HG03159 (cell line): ENCODE data around the gene SLC22A7.

Experiments
- ATAC-seq: cut with Tn5 transposase; IDR thresholded peaks from one replicate; pipeline ENCODE4 v1.9.1; 2021; ENCODE audit warnings: mild to moderate bottlenecking, moderate library complexity; ENCODE audit not compliant: unreplicated experiment

The SLC22A7 gene

DNA sequence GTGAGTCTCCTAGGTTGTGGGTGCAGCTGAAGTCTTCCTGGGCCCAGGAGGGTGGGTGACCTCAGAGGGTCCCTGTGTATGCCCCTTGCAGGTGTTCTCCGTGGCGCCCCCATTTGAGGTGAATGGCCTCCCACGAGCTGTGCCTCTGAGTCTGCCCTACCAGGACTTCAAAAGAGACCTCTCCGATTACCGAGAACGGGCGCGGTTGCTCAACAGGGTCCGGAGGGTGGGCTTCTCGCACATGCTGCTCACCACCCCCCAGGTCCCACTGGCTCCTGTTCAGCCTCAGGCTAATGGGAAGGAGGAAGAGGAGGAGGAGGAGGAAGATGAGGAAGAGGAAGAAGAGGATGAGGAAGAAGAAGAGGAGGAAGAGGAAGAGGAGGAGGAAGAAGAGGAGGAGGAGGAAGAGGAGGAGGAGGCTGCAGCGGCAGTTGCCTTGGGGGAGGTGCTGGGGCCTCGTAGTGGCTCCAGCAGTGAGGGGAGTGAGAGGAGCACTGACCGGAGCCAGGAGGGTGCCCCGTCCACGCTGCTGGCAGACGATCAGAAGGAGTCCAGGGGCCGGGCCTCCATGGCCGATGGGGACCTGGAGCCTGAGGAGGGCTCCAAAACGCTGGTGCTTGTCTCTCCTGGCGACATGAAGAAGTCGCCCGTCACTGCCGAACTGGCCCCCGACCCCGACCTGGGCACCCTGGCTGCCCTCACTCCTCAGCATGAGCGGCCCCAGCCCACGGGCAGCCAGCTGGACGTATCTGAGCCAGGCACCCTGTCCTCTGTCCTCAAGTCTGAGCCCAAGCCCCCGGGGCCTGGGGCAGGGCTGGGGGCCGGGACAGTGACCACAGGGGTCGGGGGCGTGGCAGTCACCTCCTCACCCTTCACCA, 15.2 kb upstream of the SLC22A7 start:
- ATAC-seq, result no peak

DNA sequence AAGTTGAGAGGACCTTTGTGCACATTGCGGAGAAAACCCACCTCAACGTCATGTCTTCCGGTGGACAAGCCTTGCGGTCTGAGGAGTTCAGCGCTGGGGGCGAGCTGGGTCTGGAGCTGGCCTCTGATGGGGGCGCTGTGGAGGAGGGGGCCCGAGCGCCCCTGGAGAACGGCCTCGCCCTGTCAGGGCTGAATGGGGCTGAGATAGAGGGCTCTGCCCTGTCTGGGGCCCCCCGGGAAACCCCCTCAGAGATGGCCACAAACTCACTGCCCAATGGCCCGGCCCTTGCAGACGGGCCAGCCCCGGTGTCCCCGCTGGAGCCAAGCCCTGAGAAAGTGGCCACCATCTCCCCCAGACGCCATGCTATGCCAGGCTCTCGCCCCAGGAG, 14.6 kb upstream of the SLC22A7 start:
- no peak for ATAC-seq

DNA sequence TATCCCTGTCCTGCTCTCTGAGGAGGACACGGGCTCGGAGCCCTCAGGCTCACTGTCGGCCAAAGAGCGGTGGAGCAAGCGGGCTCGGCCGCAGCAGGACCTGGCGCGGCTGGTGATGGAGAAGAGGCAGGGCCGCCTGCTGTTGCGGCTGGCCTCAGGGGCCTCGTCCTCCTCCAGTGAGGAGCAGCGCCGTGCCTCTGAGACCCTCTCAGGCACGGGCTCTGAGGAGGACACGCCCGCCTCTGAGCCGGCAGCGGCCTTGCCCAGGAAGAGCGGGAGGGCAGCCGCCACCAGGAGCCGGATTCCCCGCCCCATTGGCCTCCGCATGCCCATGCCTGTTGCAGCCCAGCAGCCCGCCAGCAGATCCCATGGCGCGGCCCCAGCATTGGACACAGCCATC, 14.2 kb upstream of the SLC22A7 start:
- no peak for ATAC-seq

DNA sequence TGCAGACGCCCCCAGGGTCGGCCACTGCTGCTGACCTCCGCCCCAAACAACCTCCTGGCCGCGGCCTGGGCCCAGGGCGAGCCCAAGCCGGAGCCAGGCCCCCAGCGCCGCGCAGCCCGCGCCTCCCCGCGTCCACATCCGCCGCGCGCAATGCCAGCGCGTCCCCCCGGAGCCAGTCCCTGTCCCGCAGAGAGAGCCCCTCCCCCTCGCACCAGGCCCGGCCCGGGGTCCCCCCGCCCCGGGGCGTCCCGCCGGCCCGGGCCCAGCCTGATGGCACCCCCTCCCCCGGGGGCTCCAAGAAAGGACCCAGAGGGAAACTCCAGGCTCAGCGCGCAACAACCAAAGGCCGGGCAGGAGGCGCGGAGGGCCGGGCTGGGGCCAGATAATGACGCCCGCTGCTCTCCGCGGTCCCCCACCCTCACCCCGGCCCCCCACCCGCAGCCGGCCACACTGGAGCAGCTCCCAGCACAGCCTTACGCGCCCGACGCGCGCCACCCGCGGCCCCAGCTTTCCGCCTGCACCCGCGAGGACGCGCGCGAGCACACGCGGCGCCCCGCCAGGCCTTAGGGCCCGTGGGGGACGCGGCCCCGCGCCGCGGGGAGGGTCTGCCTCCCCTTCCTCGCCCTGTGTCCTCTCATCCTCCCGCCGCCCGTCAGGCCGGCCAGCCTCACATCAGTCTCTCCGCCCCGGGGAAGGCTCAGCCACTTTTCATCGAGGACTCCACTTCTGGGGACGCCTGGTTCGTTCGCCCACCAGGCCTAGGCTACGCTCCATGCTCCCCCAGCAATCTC, 12.9 kb upstream of the SLC22A7 start:
- ATAC-seq, result no peak

DNA sequence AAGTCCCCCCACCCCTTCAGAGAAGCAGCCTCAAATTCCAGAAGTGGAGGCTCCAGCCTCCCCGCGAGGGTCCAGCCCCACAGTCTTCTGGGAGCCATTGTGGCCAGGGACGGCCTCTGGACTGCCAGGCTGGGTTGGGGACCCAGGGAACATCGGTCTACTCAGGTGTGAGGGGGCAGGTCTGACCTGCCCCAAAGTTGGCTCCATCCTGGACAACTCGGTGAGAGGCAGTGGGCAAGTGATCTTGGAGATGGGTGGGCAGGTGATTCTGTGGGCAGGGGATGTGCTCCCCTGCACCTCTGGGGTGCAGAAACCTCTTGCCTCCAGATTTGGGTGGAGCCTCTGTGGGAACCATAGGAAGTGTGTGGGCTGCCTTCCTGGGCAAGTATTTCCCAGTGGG, 12.2 kb upstream of the SLC22A7 start:
- ATAC-seq, result no peak

DNA sequence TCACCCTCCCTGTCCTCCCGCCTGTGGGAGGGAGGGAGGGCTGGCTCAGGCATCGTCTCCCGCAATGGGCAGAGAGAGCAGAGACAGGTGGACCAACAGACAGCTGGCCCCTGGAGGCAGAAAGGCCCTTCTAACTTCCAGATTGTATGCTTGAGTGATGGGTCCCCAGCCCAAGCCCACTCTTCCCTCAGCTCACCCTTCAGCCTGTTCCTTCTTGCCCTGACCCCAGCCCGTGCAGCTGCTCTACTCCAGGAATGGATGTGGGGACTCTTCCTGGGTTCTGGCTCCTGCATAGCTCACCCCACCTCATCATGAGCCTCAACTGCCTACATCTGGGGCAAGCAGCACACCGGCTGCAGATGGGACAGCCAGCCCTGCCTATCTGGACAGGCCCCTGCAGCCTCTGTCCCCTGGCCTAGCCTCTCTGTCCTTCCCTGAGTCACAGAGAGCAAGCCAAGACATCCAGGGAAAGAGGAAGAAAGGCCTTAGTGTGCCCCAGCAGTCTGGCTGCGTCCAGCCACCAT, 11.5 kb upstream of the SLC22A7 start:
- no peak for ATAC-seq

DNA sequence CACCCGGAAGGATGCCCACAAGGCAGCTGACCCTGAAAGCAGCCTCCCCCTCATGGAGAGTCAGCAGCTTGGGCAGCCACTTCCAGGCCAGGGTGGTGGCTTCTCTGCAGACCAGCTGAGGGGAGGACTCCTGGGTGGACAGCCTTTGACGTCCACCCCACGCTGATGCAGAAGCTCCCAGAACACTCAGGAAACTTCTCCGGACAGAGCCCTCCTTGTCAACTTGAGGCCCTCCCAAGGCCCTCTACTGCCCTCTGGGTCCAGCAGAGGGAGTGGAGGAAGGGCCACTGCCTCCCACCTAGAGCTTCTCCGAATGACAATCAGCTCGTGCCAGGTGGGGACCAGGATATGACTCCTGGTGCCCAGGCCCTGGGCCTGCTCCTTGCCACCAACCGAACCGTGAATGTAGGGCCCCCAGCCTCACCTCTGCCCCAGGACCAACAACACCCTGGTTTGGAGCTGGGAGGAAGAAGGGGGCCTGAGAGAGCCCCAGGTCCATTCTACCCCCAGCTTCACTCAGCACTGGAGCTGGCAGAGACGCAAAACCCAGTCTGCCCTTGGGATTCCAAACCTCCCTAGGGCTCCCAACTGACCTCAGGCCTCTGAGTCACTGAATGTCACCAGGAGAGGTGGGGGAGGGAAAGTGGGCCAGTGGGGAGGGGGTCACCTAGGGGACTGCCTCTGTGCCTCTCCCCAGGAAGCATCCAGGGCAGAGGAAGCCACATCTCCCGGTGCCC, 10.9 kb upstream of the SLC22A7 start:
- ATAC-seq, result no peak

DNA sequence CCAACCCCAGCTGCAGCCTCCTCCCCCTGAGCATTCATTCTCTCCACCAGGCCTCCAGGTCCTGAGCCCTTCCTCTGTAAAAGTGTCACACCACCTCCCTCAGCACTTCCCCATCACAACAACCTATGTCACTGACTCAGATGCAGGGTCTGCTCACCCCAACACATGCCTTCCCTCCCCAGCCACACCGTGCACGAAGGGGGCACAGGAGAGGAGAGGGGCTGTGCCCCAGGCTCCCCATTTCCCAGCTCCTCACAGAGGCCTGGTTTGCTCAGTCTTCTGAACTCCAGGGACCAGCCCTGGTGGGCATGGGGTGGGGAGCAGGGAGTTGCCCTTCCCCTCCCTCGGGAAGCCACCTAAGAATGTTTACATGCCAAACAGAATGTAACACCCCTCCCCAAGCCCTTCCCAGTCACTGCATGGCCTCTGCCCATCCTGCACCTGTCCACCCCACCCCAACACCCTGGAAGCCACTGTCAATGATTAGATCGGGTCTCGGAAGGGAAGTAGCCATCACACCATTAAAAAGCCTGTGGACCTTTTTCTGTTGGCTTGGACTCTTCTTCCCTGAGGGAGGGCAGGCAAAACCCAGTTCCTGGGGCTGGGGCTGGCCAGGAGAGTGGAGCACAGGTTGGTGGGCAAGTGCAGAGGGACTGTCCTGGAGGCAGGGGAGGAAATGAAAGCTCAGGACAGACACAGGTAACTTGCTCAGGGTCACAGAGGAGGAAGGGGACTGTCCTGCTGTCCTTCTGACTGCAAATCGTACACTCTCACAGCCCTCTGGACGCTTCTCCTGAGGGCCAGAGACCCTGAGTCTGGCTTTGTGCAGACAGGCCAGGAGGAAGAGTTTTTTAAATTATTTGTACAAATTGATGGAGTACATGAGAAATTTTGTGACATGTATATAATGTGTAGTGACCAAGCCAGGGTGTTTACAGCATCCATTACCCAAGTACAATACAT, 10.1 kb upstream of the SLC22A7 start:
- no peak for ATAC-seq

DNA sequence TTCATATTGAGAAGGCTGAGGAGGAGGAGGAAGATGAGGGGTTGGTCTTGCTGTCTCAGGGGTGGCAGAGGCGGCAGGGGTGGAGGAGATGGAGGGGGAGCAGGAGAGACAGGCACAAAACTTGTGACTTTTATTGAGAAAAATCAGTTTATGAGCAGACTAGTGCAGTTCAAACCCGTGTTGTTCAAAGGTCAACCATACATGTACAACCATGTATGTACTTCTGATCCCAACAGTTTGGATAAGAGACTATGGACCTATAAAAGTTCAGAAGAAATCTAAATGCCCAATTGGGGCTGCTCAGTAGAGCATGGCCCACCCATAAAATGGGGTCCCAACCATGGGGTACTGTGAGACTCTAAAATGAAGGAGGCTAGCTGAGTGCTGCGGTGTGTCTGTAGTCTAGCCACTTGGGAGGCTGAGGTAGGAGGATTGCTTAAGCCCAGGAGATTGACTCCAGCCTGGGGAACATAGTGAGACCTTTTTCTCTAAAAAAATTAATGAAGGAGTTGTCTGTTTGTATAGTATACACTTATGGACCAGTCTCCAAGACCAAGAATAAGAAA, 7.6 kb upstream of the SLC22A7 start:
- no peak for ATAC-seq

DNA sequence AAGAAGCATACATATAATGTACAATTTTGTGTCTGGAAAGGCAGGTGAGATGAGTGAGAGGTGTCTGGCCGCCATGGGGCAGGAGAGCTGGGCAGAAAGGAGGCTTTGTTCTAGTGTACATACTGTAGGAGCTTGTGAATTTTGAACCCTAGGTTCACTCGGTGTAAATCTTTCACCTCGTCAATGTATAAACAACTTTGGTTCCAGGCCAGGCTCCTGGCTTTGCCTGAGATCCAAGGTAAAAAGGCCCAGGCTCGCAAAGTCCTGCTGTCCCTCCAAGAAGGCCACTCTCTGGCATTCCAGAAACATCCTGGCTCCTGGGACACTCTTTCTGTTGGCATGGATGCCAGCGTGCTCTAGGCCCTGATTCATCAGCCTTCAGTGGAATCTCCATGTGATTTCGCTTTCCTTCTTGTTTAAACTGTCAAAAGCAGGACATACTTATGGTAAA, 7.1 kb upstream of the SLC22A7 start:
- no peak for ATAC-seq

DNA sequence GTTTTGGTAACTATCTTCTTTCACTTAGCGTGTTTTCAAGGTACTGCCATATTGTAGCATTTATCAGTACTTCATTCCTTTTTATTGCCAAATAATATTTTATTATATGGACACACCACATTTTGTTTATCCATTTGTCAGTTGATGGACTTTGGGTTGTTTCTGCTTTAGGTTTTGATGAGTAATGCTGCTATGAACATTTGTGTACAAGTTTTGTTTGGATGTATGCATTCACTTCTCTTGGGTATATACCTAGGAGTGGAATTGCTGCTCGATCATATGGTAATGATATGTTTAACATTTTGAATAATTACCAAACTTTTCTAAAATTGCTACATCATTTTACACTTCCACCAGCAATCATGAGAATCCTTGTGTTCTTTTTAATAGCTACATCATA, 6.4 kb upstream of the SLC22A7 start:
- no peak for ATAC-seq

DNA sequence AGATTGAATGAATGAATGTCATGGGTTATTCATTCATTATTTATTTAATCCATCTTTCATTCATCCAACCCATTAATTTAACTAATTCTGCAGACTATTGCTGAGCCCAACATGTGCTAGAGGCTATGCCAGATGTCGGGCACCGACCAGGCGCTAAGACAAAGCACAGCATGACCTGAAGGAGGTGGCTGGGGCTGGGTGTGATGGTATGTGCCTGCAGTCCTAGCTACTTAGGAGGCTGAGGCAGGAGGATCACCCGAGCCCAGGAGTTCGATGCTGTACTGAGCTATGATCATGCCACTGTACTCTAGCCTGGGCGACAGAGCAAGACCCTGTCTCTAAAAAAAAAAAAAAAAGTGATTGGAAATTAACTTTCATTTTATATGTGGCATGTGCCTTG, 5.7 kb upstream of the SLC22A7 start:
- no peak for ATAC-seq

DNA sequence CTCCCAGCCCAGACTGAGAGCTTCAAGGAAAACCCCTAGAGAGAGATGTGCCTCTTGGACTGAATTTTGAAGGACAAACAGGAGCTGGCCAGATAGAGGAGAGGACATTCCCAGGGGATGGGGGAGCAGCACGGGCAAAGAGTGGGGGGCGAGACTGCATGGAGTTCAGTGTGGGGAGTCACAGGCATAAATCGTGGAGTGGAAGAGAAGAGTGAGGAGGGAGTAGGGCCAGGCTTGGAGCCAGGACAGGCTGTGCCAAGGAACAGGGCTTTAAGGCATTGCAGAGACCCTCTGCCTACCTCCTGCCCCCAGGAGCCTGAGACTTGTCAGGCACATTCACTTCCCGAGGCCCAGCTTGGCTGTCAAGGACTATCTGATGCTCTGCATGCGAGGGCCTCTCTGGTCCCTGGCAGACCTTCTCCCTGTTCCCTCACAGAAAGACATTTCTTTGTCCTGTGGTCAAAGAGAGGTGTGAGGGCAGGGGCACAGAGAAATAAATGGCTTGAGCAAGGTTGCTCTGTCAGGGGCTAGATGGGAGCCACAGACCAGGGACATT, 5.2 kb upstream of the SLC22A7 start:
- ATAC-seq, result no peak

DNA sequence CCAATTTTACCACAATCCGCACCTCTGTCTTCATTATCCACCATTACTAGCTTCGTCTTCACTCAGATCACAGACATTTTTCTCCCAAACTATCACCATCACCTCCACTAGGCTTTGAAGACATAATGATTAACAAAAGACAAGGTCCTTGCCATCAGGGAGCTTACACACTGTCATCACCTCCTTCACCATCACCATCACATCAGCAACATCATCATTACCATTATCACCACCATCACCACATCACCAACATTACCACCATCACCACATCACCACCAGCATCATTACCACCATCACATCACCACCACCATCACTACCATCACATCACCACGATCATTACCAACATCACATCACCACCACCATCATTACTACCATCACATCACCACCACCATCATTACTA, 4.4 kb upstream of the SLC22A7 start:
- ATAC-seq, result no peak

DNA sequence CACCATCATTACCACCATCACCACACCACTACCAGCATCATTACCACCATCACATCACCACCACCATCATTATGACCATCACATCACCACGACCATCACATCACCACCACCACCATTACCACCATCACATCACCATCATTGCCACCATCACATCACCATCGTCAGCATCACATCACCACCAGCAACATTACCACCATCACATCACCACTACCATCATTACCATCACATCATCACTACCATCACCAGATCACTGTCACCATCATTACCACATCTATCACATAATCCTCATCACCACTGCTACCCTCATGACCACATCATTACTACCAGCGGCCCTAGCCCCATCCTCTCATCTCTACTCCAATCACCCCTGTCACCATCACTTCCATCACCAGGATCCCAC, 3.5 kb upstream of the SLC22A7 start:
- ATAC-seq, result no peak

DNA sequence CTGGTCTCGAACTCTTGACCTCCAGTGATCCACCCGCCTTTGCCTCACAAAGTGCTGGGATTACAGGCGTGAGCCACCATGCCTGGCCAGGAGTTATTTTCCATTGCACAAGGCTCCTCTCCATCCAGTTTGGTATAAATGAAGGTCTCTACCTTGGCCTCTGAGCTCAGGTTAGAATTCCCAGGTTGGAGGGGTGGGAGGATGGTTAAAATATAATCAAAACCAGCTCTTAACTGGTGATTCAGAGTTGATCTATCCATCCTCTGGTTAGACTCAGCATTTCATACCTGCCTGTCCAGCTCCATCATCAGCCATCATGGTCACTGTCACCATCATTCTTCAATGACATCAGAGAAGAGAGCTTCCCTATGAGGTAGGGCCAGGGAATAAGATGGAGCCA, 2.6 kb upstream of the SLC22A7 start:
- ATAC-seq, result no peak

DNA sequence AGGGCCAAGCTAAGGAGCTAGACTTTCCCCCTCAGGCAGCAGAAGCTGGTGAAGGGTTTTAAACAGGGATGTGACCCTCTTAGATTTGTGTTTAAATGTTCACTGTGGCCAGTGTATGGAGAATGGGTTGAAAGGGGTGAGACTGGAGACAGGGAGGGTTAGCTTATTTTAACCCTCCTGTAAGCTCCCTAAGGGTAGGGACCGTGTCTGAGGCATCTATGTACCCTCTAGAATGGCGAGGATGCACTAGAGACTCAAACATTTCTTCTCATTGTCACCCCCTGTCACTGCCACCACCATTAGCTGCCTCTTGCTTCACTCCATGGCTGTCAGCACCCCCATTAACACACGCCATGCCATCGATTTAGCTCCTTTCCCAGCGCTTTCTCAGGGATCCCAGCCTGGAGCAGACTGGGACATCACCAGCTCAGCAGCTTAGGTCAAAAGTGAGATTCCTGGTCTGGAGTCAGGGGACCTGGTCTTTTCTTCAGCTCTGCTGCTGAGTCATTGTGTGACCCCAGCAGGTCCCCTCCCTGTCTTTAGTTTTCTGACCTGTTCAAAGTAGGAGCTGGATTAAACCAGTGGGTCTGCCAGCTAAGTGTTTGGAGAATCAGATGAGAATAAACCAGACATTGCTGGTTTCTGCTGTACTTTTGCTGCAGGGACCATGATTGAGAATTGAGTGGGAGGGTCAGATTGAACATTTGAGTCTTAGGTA, 1.1 kb upstream of the SLC22A7 start:
- ATAC-seq, result no peak

DNA sequence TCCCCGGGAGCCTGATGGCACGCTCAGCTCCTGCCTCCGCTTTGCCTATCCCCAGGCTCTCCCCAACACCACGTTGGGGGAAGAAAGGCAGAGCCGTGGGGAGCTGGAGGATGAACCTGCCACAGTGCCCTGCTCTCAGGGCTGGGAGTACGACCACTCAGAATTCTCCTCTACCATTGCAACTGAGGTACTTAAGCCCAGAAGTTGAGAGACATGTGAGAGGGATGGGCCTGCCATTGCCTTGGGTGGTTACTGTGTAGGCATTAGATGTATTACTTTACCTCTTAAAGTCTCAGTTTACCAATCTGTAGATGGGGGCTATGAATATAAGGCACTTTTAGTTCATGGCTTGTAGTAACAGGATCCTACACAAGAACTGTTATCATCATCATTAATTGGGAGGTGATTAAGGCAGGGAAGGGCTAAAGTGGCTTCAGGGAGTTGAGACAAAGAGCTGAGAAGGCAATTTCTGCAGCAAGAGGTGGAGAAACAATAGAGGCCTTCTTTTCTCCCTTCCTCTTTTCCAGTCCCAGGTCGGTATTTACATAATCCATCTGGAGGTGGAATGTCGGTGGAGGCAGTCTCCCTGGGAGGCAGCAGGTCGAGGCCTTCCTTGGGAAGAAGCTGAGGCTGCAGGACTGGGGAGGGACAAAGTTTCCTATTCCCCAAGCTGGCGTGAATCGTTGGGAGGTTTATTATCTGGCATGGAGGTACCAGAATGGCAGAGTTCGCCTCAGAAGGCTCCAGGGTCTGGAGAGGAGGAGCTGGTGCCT, 691 bp downstream of the SLC22A7 start:
- no peak for ATAC-seq
